Heart right ventricle (tissue), 16 donors: ENCODE results near the gene ZNF444. TPM values are rescaled to one million over a fixed set of nuclear protein-coding genes. Genes with fewer than 3 reads are reported as not detected.

Experiments
- ATAC-seq, 8 donors: fragments of 200-7000 bp; cut with Tn5 transposase; one replicate each; pipeline ENCODE4 v1.9.1; 2020; ENCODE audit warnings: mild to moderate bottlenecking in 8 of 8, moderate library complexity in 8 of 8, moderate number of reproducible peaks in 1 of 8
- DNase-seq, 2 donors: peaks; one replicate each; pipeline ENCODE4 v3.0.0-alpha.2; 2020
- H3K27ac ChIP-seq, 10 donors: fragments of 200-600 bp; sonication (generic) in 2 of 10; one replicate each; pipeline versions ENCODE4 v1.5.0 to v1.8.0; 2020 to 2022; ENCODE audit warnings: mild to moderate bottlenecking in 3 of 10
- H3K27me3 ChIP-seq, 7 donors: fragments of 200-600 bp; one replicate each; pipeline ENCODE4 v1.8.0; 2021 to 2022; ENCODE audit warnings: mild to moderate bottlenecking in 2 of 7
- H3K36me3 ChIP-seq, 9 donors: fragments of 200-600 bp; sonication (generic) in 1 of 9; one replicate each; pipeline versions ENCODE4 v1.5.0 to v1.8.0; 2020 to 2022; ENCODE audit warnings: mild to moderate bottlenecking in 2 of 9
- H3K4me1 ChIP-seq, 9 donors: fragments of 200-600 bp; sonication (generic) in 1 of 9; one replicate each; pipeline versions ENCODE4 v1.5.0 to v1.8.0; 2020 to 2022; ENCODE audit warnings: mild to moderate bottlenecking in 4 of 9
- H3K4me3 ChIP-seq, 10 donors: fragments of 200-600 bp; sonication (generic) in 2 of 10; one replicate each; pipeline versions ENCODE4 v1.5.0 to v1.8.0; 2020 to 2022; ENCODE audit warnings: mild to moderate bottlenecking in 7 of 10, moderate library complexity in 2 of 10
- H3K9me3 ChIP-seq, 11 donors: fragments of 200-600 bp in 10 of 11; sonication (generic) in 2 of 11; one replicate each; pipeline versions ENCODE4 v1.5.0 to v1.8.0; 2013 to 2022; ENCODE audit warnings: mild to moderate bottlenecking in 2 of 11, control low read depth in 1 of 11, moderate library complexity in 1 of 11
- WGBS, 2 donors: extraction: QIAGEN DNeasy Blood & Tissue Kit; methylation state at CpG; one replicate each; pipeline ENCODE4 v1.1.7; 2013; ENCODE audit warnings: inconsistent platforms in 1 of 2; 5-methylcytosine and 5-hydroxymethylcytosine counted together
- intact Hi-C, 10 donors: fragments of 100-400 bp; cut with DNase I; formaldehyde crosslinking; loops; one replicate each; pipeline versions ENCODE4 v1.11.1 to v1.14.2; 2022
- polyA plus RNA-seq, 2 donors: library from polyadenylated mRNA; stranded (reverse); fragments of 200-250 nt; gene quantifications; one replicate each; pipeline ENCODE4 v1.2.3, GENCODE V29; 2013
- total RNA-seq, 10 donors: library from RNA; stranded (reverse); fragmentation: NEBNext Ultra II Directional in 3 of 10; extraction: Animal tissue kit (Norgen Biotek cat#: 25700) in 3 of 10; gene quantifications; one replicate each; pipeline versions ENCODE4 v1.2.1 to v1.2.4, GENCODE V29; 2021 to 2023
- TF ChIP-seq, protein P1 (sequence below), 9 donors: fragments of 200-600 bp; sonication (generic) in 2 of 9; IDR thresholded peaks; one replicate each; pipeline versions ENCODE4 v1.5.0 to v1.8.0; 2021 to 2022; ENCODE audit warnings: antibody characterized with exemption in 9 of 9, mild to moderate bottlenecking in 5 of 9, moderate library complexity in 1 of 9
- donor health status: Arrhythmogenic right ventricular cardiomyopathy.
- donor health status: ischemic (EF 13 %, LVEDD 7.1; RV severe dilation, severe dysfunction).
- donor health status: healthy with polysubstance abuse.
- donor health status: DM: no; HTN: yes; CAD: no.
- donor health status: DM: no; HTN: no; CAD: no.
- donor health status: ischemic (EF 25% LVEDD 6.9; RV normal size, moderate dysfunction).
- donor health status: ischemic (EF 25% LVEDD 5.7; RV mildly dilated, moderate dysfunction).
- donor health status: healthy.
- donor health status: DM: yes; HTN: yes; CAD: no.
- donor health status: Ischemic cardiomyopathy.
- donor health status: ischemic (EF 35%, LVEDD 5.7; RV mildly dilated, moderate dysfunction).
- donor health status: nonischemic (EF 11% LVEDD 7.7; RV severe dilation, severe dysfunction).
- donor health status: DM: yes; HTN: yes; CAD: no.
- donor health status: PGD.
- donor health status: ischemic (EF 29% LVEDD 5.4; RV normal size, mild dysfunction).
- donor health status: nonischemic (EF 23%, LVEDD 6.1; RV moderate dilation, normal function).

The ZNF444 gene
- total and polyA plus RNA-seq, 12 donors: 15.1 to 25.6 (median 22.4) TPM

DNA sequence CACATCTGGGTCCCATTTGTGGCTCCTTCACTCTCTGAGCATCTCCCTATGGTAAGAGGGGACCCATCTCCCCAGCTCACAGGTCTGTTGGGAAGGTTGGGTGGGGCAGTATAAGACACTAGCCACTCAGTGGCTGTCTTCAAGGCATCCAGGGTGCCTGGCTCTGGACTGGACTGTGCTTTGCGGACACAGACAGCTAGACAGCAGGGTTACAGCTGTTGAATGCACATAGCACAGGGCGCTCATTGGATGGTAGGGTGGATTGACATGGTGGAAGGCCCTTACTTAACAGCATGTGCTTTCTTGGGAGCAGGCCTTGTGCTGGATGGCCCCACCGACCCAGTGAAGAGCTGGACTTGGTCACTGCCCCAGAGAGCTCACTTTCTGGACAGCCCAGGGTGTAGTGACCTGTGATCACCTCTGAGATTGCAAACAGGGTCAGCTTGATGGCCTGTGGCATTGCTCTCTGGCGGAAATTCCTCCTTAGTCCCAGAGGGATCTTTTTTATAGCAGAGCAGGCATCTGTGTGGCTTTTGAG lies 1.9 kb downstream of the ZNF444 start:
- 82 to 88% methylated on average over 4 of the region's 4 CpGs for WGBS, 2 donors

GRCh38 chr19:56144376-56144775 lies 3.3 kb downstream of the ZNF444 start:
- DNase-seq (no peak), ATAC-seq (no peak)
- Histone ChIP-seq H3K27ac (peak overlapping the region in 2 of 10 donors; percentile 5 to 55), H3K27me3 (no peaks in the 10 kb centered on the region), H3K9me3 (no peaks in the 10 kb centered on the region), H3K36me3 (peaks cover 0 to 33% (median 0%) of the 10 kb centered on the region in 9 donors), H3K4me1 (peaks cover 0 to 30% (median 17%) of the 10 kb centered on the region in 9 donors), H3K4me3 (no peak overlapping the region)
- 69 to 71% methylated on average over 6 of the region's 6 CpGs for WGBS, 2 donors
- intact Hi-C loops: loop anchor here in 3 of 10 donors (5.0 to 10.0 kb wide), 2 partner anchors 37 to 170 kb away; partner anchors contain the start of gene ZSCAN5A (in 2 of the 3)
- TF ChIP-seq, protein P1, sequence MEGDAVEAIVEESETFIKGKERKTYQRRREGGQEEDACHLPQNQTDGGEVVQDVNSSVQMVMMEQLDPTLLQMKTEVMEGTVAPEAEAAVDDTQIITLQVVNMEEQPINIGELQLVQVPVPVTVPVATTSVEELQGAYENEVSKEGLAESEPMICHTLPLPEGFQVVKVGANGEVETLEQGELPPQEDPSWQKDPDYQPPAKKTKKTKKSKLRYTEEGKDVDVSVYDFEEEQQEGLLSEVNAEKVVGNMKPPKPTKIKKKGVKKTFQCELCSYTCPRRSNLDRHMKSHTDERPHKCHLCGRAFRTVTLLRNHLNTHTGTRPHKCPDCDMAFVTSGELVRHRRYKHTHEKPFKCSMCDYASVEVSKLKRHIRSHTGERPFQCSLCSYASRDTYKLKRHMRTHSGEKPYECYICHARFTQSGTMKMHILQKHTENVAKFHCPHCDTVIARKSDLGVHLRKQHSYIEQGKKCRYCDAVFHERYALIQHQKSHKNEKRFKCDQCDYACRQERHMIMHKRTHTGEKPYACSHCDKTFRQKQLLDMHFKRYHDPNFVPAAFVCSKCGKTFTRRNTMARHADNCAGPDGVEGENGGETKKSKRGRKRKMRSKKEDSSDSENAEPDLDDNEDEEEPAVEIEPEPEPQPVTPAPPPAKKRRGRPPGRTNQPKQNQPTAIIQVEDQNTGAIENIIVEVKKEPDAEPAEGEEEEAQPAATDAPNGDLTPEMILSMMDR (IDR thresholded peaks at IDR 0.05): no peak

More for the DNA sequence above, 1.9 kb downstream of the ZNF444 start:
- H3K27me3 ChIP-seq: no peaks in the 10 kb centered on the region
- H3K4me1 ChIP-seq: peaks cover 0 to 30% (median 17%) of the 10 kb centered on the region in 9 donors
- ATAC-seq (no peak), DNase-seq (no peak)
- peaks cover 0 to 24% (median 0%) of the 10 kb centered on the region in 9 donors for H3K36me3 ChIP-seq
- TF ChIP-seq, protein P1 (IDR thresholded peaks at IDR 0.05): no peak
- no peak overlapping the region for H3K4me3 ChIP-seq
- intact Hi-C loops: loop anchor here in 3 of 10 donors (5.0 to 10.0 kb wide), 2 partner anchors 36 to 172 kb away; partner anchors contain the start of gene ZSCAN5A (in 2 of the 3)
- H3K9me3 ChIP-seq: no peaks in the 10 kb centered on the region
- no peak overlapping the region for H3K27ac ChIP-seq

DNA sequence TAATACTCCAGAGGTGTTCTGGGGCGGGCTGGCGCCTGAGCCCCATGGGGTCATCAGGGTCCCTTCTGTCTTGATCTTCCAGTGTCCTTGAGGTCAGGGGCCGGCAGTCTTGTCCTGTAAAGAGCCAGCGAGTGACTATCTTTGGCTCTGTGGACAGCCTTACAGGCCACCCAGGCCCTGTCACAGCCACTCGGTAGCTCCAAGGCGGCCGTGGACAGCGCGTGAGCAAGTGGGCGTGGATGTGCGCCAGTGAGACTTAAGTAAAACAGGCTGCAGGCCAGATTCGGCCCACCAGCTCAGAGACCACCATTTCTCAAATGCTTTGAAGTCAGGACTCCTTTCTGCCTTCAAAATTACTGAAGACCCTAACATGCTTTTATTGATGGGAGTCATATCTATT lies 3.7 kb downstream of the ZNF444 start:
- peaks cover 0 to 30% (median 14%) of the 10 kb centered on the region in 9 donors for H3K4me1 ChIP-seq
- peak overlapping the region in 2 of 10 donors; percentile 5 to 55 for H3K27ac ChIP-seq
- no peaks in the 10 kb centered on the region for H3K9me3 ChIP-seq
- TF ChIP-seq, protein P1 (IDR thresholded peaks at IDR 0.05): no peak
- intact Hi-C loops: loop anchor here in 4 of 10 donors (5.0 to 10.0 kb wide), 2 partner anchors 38 to 170 kb away; partner anchors contain the start of gene ZSCAN5A (in 2 of the 4)
- no peak overlapping the region for H3K4me3 ChIP-seq
- 90% methylated on average over 12 of the region's 12 CpGs for WGBS, 2 donors
- ATAC-seq: no peak
- peaks cover 0 to 38% (median 0%) of the 10 kb centered on the region in 9 donors for H3K36me3 ChIP-seq
- no peaks in the 10 kb centered on the region for H3K27me3 ChIP-seq
- no peak for DNase-seq

DNA sequence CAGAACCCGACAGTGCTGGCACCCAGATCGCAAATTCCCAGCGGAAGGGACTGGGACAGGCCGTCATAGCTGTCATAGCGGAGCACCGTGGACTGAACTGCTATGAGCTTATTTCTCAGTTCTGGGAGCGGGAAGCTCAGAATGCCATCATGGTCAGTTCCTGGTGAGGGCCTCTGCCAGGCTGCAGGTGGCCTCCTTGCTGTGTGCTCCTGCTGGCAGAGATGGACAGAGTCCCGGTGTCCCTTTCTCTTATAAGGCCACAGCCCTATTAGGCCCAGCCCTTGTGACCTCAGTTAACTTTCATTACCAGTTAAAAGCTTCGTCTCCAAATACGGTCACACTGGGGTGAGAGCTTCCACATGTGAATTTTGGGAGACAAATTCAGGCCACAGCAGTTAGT lies 4.6 kb downstream of the ZNF444 start:
- peaks cover 0 to 33% (median 14%) of the 10 kb centered on the region in 9 donors for H3K4me1 ChIP-seq
- no peaks in the 10 kb centered on the region for H3K27me3 ChIP-seq
- intact Hi-C loops: loop anchor here in 3 of 10 donors (5.0 to 10.0 kb wide), 2 partner anchors 38 to 169 kb away; partner anchors contain the start of gene ZSCAN5A (in 2 of the 3)
- H3K9me3 ChIP-seq: no peaks in the 10 kb centered on the region
- H3K4me3 ChIP-seq: no peak overlapping the region
- no peak for ATAC-seq
- TF ChIP-seq, protein P1 (IDR thresholded peaks at IDR 0.05): no peak
- H3K27ac ChIP-seq: no peak overlapping the region
- DNase-seq: no peak
- WGBS, 2 donors: 91 to 93% methylated on average over 10 of the region's 10 CpGs
- H3K36me3 ChIP-seq: peaks cover 0 to 39% (median 0%) of the 10 kb centered on the region in 9 donors
